OCI-LY1 (cell line): ENCODE results near the gene CRMP1.

Experiments used
- CTCF ChIP-seq: fragments of 200-600 bp; sonication (generic), shearing (Covaris generic); IDR thresholded peaks from 2 replicates; pipeline ENCODE4 v1.5.1; 2017; ENCODE audit warnings: mild to moderate bottlenecking, antibody characterized with exemption, low read length, moderate library complexity, mixed read lengths
- EZH2 ChIP-seq: fragments of 200-600 bp; sonication (generic), shearing (Covaris generic); IDR thresholded peaks from 2 replicates; pipeline ENCODE4 v1.8.0; 2017; ENCODE audit warnings: borderline replicate concordance, mixed run types, mild to moderate bottlenecking, antibody characterized with exemption, low read length, moderate library complexity, mixed read lengths

GRCh38 chr4:5854929-5855328, 38.0 kb downstream of the CRMP1 start:
- no peak for TF ChIP-seq CTCF
- TF ChIP-seq EZH2, result no peak
